ENCODE measurements around the gene TTC9C. TPM values are rescaled to one million over a fixed set of nuclear protein-coding genes. Genes with fewer than 3 reads are reported as not detected.
"Not testable (repeated sequence)": the region's sequence is repeated elsewhere in the genome, so short reads cannot be mapped to it uniquely, and the experiment has no call there.

Gene TTC9C
- total RNA-seq, 1 donor: 30.4 TPM

DNA sequence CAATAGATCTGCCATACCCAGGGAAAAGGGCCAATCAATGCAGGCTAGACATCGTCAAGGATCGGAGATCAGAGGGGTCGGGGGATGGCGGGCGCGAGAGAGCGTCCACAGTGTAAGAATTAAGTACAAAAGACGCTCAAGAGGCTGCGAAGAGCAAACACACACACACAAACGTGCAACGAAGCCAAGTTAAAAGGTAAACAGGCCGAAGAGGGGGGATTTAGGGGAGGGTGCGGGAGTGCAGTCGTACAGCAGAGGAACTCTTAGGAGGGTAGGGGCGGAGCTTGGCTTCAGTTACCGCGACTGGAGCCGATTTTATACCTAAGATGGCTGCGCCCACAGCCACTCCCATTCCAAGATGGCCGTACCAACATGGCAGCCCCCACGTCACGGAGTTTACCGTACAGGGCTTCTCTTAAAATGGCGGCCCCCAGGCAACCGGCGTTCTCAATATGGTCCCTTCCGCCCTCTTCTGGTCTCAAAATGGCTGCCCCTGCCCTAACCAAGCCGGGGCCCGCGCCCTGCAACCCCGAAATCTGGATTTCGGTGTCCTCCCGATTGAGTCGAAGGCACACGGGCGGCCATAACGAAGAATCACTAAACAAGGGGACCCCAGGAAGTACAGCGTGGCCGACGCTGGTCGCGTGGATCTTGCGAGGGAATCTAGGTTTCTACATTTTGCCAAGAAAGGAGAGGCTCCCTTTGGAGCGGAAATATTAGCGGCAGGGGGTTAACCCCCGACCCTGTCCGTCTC lies 18.9 kb upstream of the TTC9C start:
- DNase-seq (ENCODE audit: low read depth in 2 of 3, low spot score in 2 of 3): peak; percentile 91 to 99 (median 98)

DNA sequence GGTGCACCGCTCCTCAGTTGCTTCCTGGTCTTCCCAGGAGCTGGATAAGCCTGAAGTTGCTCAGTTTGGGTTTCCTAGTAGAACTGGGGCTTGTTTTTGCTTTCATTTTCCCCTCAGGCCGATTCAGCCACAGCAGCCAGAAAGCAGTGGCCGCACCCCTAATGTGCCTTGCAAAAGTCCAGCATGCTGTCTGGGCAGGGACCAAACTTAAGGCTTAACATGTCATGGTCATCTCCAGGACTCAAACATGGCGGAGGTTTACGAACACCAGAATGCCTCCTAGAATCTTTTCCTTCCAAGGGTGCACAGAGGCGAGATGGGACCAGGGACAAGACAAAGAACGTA lies 18.3 kb upstream of the TTC9C start:
- DNase-seq (ENCODE audit: low read depth in 2 of 3, low spot score in 2 of 3): peak in 1 of 3 donors; percentile 37

- DNase-seq (ENCODE audit: low read depth in 2 of 3, low spot score in 2 of 3): no peak
These were observed 15.9 kb upstream of the TTC9C start for GRCh38 chr11:62712276-62712812.

DNA sequence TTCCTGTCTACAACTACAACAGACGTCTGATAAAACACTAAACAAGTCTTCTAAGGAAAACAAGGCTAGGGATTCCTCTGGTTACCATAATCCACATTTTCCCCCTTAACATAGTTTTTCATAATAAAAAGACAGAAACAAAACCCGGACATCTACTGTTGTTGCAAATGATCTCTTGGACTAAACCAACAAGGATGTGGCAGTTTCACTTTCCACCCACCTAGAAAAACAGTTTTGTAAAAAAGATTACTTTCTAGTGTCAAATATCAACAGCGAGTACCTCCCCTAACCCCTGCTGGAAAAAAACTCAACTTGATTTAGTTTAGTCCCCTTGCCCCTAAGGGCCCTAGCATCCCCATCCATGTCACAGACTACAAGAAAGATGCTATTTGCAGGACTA lies 15.4 kb upstream of the TTC9C start:
- DNase-seq (ENCODE audit: low read depth in 2 of 3, low spot score in 2 of 3): no peak

DNA sequence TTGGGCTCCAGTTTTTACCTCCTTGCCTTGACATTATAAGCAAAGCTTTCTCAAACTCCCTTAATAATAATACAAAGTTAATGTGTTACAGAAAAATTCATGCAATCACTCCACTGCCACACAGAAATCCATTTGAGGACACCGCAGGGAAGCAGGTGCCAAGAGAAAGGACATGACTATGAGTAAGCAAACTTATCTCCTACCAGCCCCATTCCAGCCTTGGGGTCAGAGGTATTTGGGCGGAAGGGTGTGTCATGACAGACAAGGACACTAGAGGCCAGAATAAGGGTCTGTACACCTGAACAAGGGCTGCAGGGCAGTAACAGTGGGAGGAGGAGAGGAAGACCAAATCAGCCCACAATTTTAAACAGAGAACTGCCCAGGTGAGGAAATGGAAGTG lies 14.9 kb upstream of the TTC9C start:
- DNase-seq (ENCODE audit: low read depth in 2 of 3, low spot score in 2 of 3): no peak

GRCh38 chr11:62715150-62716130 lies 12.8 kb upstream of the TTC9C start:
- DNase-seq (ENCODE audit: low read depth in 2 of 3, low spot score in 2 of 3): no peak

DNA sequence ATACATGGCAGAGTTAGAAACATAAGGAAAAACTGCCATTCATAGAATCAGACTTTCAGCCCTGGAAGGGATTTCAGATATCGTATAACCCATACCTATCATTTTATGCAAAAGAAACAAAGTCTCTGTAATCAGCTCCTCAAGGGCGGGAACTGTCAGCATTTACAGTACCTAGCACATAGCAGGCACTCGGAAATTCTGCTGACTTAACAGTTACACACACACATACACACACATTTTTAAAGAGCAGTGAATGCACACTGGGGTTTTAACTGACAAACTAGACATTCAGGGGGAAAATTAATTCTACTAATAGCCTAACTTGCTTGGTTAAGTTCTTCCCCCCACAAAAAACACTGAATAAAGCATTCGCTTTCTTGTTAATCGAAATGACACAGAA lies 12.1 kb upstream of the TTC9C start:
- DNase-seq (ENCODE audit: low read depth in 2 of 3, low spot score in 2 of 3): no peak

GRCh38 chr11:62716816-62717215 lies 11.5 kb upstream of the TTC9C start:
- DNase-seq (ENCODE audit: low read depth in 2 of 3, low spot score in 2 of 3): no peak

GRCh38 chr11:62719302-62719978 lies 8.8 kb upstream of the TTC9C start:
- DNase-seq (ENCODE audit: low read depth in 2 of 3, low spot score in 2 of 3): no peak

DNA sequence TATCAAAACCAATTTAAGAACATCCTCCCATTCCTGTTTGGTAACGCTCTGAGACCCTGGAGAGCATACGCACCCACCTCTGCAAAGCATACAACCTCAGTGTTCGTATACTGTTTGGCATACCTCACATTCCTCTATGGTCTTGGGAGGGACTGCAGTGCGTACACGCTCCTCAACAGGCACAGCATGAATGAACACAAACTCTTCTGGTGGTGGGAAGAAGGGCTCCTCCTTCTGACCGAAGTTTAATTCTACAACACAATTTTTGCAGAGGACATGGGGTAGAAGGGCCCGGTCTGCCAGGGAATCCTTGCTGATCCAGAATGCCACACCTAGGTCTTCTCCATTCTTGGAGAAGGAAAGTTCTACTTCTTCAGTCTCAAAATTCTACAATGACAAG lies 6.3 kb upstream of the TTC9C start:
- DNase-seq (ENCODE audit: low read depth in 2 of 3, low spot score in 2 of 3): peak in 2 of 3 donors; percentile 44 to 52

DNA sequence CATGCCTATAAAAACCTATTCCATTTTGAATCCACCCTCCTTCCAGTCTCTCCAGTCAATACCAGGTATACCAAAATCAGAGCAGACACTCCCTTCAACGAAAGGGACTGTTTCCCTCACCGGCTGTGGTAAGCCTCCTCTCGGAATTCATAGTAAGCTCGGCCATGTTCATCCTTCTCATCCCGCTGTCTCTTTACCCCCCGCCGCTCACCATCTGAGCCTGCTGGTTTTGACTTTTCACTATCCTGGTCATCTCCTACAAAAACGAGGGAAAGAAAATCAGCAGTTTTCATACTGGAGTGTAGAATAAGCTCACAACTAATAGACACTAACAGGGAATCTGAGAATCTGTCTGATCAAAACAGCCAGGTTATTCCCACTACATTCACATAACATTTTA lies 4.1 kb upstream of the TTC9C start:
- DNase-seq (ENCODE audit: low read depth in 2 of 3, low spot score in 2 of 3): no peak

DNA sequence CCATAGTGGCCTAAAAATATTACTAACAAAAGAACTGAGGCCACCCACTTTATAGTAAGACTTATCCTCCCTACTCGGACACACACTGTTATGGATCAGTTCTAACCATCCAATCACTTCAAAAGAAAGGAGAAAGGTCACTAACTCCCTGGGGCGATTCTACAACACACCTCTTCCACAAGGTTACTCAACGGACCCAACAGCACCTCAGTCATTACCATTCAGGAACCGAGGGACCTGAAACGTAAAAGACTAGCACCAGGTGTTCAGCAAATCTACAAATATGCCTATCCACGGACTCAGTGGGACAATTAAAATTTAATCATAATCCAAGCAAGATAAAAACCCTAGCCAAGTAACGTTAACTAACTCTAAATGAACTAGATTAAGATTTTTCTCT lies 2.6 kb upstream of the TTC9C start:
- DNase-seq (ENCODE audit: low read depth in 2 of 3, low spot score in 2 of 3): no peak

GRCh38 chr11:62726156-62726914 lies 2.0 kb upstream of the TTC9C start:
- DNase-seq (ENCODE audit: low read depth in 2 of 3, low spot score in 2 of 3): no peak

GRCh38 chr11:62726915-62727164 lies 1.4 kb upstream of the TTC9C start:
- DNase-seq (ENCODE audit: low read depth in 2 of 3, low spot score in 2 of 3): no peak

GRCh38 chr11:62727165-62727871 lies 968 bp upstream of the TTC9C start, which contains the start of gene HNRNPUL2:
TSS of gene HNRNPUL2 (minus strand) at chr11:62727457. CDS start at chr11:62727156, 301 bp downstream.
- peak; percentile 94 to 100 (median 99) for DNase-seq (ENCODE audit: low read depth in 2 of 3, low spot score in 2 of 3)

- DNase-seq (ENCODE audit: low read depth in 2 of 3, low spot score in 2 of 3): peak in 2 of 3 donors; percentile 97 to 99
These were observed 465 bp upstream of the TTC9C start for GRCh38 chr11:62727872-62728170.

- not testable (repeated sequence) for DNase-seq (ENCODE audit: low read depth in 2 of 3, low spot score in 2 of 3)
These were observed 1.8 kb downstream of the TTC9C start for GRCh38 chr11:62730076-62730475.

- peak in 2 of 3 donors; percentile 40 to 65 for DNase-seq (ENCODE audit: low read depth in 2 of 3, low spot score in 2 of 3)
These were observed 4.5 kb downstream of the TTC9C start for GRCh38 chr11:62732830-62733229.

GRCh38 chr11:62737196-62737595 lies 8.9 kb downstream of the TTC9C start:
- DNase-seq (ENCODE audit: low read depth in 2 of 3, low spot score in 2 of 3): no peak
